HepG2 (cell line): ENCODE data around the gene DPY30. TPM values are rescaled to one million over a fixed set of nuclear protein-coding genes. Genes with fewer than 3 reads are reported as not detected.

Experiments
- ARID5B ChIP-seq: IDR thresholded peaks from 2 replicates; pipeline ENCODE4 v1.4.0; 2020; ENCODE audit warnings: mild to moderate bottlenecking, missing genetic modification reagents
- DDIT3 ChIP-seq: sonication (generic); formaldehyde crosslinking; IDR thresholded peaks from 2 replicates; pipeline ENCODE4 v1.4.0; 2020; ENCODE audit warnings: mild to moderate bottlenecking, missing genetic modification reagents
- GABPB1 ChIP-seq: IDR thresholded peaks from 2 replicates; pipeline ENCODE4 v1.6.1; 2016; ENCODE audit warnings: mild to moderate bottlenecking, missing genetic modification reagents, moderate library complexity, missing compliant biosample characterization
- GATAD2A ChIP-seq: IDR thresholded peaks from 2 replicates; pipeline ENCODE4 v1.6.1; 2016
- GZF1 ChIP-seq: sonication (generic); formaldehyde crosslinking; IDR thresholded peaks from 2 replicates; pipeline ENCODE4 v1.5.1; 2020; ENCODE audit warnings: mild to moderate bottlenecking, missing genetic modification reagents
- KLF6 ChIP-seq: IDR thresholded peaks from 2 replicates; pipeline ENCODE4 v1.8.0; 2016; ENCODE audit warnings: missing biosample characterization, missing genetic modification reagents
- LBX2 ChIP-seq: sonication (generic); formaldehyde crosslinking; IDR thresholded peaks from 2 replicates; pipeline ENCODE4 v1.5.0; 2020; ENCODE audit warnings: missing genetic modification reagents, mild to moderate bottlenecking, borderline replicate concordance
- MBNL3 ChIP-seq: fragments of 250-450 bp; sonication (Bioruptor Pico); conservative IDR thresholded peaks from 2 replicates; pipeline ENCODE4 v1.8.0; 2022; ENCODE audit warnings: mild to moderate bottlenecking, inconsistent platforms
- PITX1 ChIP-seq: sonication (generic); formaldehyde crosslinking; IDR thresholded peaks from 2 replicates; pipeline ENCODE4 v1.5.1; 2020; ENCODE audit warnings: mild to moderate bottlenecking, missing genetic modification reagents
- RAD51 ChIP-seq: fragments of 450-650 bp; IDR thresholded peaks from 2 replicates; pipeline ENCODE4 v1.6.1; 2016; ENCODE audit warnings: borderline replicate concordance
- SIX1 ChIP-seq: sonication (generic); formaldehyde crosslinking; IDR thresholded peaks from 2 replicates; pipeline ENCODE4 v1.4.0; 2020; ENCODE audit warnings: missing genetic modification reagents, borderline replicate concordance
- SNAPC2 ChIP-seq: sonication (generic); formaldehyde crosslinking; IDR thresholded peaks from 2 replicates; pipeline ENCODE4 v1.8.1; 2022; ENCODE audit warnings: mild to moderate bottlenecking, missing genetic modification reagents
- SOX5 ChIP-seq: IDR thresholded peaks from 2 replicates; pipeline ENCODE4 v1.6.1; 2016; ENCODE audit warnings: borderline replicate concordance
- SP2 ChIP-seq: sonication (generic); formaldehyde crosslinking; IDR thresholded peaks from 2 replicates; pipeline ENCODE4 v1.5.1; 2020; ENCODE audit warnings: mild to moderate bottlenecking, missing genetic modification reagents
- SSRP1 ChIP-seq: IDR thresholded peaks from 2 replicates; pipeline ENCODE4 v1.6.1; 2016; ENCODE audit warnings: control low read depth
- TGIF2 ChIP-seq: IDR thresholded peaks from 2 replicates; pipeline ENCODE4 v1.6.1; 2016; ENCODE audit warnings: control low read depth, missing compliant biosample characterization
- ZBTB20 ChIP-seq: sonication (generic); formaldehyde crosslinking; IDR thresholded peaks from 2 replicates; pipeline ENCODE4 v1.8.1; 2023; ENCODE audit warnings: missing genetic modification reagents, low read depth, mild to moderate bottlenecking, borderline replicate concordance
- ZBTB8A ChIP-seq: sonication (generic); formaldehyde crosslinking; IDR thresholded peaks from 2 replicates; pipeline ENCODE4 v1.4.0; 2020; ENCODE audit warnings: mild to moderate bottlenecking, low read depth, missing genetic modification reagents, borderline replicate concordance
- ZFP62 ChIP-seq: sonication (generic); formaldehyde crosslinking; IDR thresholded peaks from 2 replicates; pipeline ENCODE4 v1.4.0; 2020; ENCODE audit warnings: missing genetic modification reagents
- ZNF138 ChIP-seq: sonication (generic); formaldehyde crosslinking; IDR thresholded peaks from 2 replicates; pipeline ENCODE4 v1.5.0; 2020; ENCODE audit warnings: mild to moderate bottlenecking, low read depth, missing genetic modification reagents
- ZNF263 ChIP-seq: sonication (generic); formaldehyde crosslinking; IDR thresholded peaks from 2 replicates; pipeline ENCODE4 v1.4.0; 2020; ENCODE audit warnings: missing genetic modification reagents
- ZNF496 ChIP-seq: sonication (generic); formaldehyde crosslinking; IDR thresholded peaks from 2 replicates; pipeline ENCODE4 v1.8.1; 2023; ENCODE audit warnings: mild to moderate bottlenecking, moderate library complexity, missing genetic modification reagents; ENCODE audit not compliant: insufficient replicate concordance
- ZNF557 ChIP-seq: sonication (generic); formaldehyde crosslinking; IDR thresholded peaks from 2 replicates; pipeline ENCODE4 v1.4.0; 2020; ENCODE audit warnings: missing genetic modification reagents
- ZNF577 ChIP-seq: sonication (generic); formaldehyde crosslinking; IDR thresholded peaks from 2 replicates; pipeline ENCODE4 v1.4.0; 2020; ENCODE audit warnings: mild to moderate bottlenecking, low read depth, missing genetic modification reagents, borderline replicate concordance
- ZNF780A ChIP-seq: sonication (generic); formaldehyde crosslinking; IDR thresholded peaks from 2 replicates; pipeline ENCODE4 v1.8.0; 2022; ENCODE audit warnings: mild to moderate bottlenecking, missing genetic modification reagents, moderate library complexity
- ZNF790 ChIP-seq: sonication (generic); formaldehyde crosslinking; IDR thresholded peaks from 2 replicates; pipeline ENCODE4 v1.8.0; 2022; ENCODE audit warnings: missing genetic modification reagents, mild to moderate bottlenecking, borderline replicate concordance
- ZNF816 ChIP-seq: sonication (generic); formaldehyde crosslinking; IDR thresholded peaks from 2 replicates; pipeline ENCODE4 v1.8.0; 2022; ENCODE audit warnings: missing genetic modification reagents, mild to moderate bottlenecking, borderline replicate concordance
- ZSCAN29 ChIP-seq: sonication (generic); formaldehyde crosslinking; conservative IDR thresholded peaks from 2 replicates; pipeline ENCODE4 v1.4.0; 2020; ENCODE audit warnings: mild to moderate bottlenecking, missing genetic modification reagents
- polyA plus RNA-seq, 8 experiments: library from polyadenylated mRNA; depleted of rRNA in 3 of 8; stranded (reverse) in 7 of 8; unstranded in 1 of 8; fragments of >200 nt; fragmentation: Illumina TruSeq in 4 of 8; extraction: Trizol in 4 of 8; gene quantifications; 2 replicates each; pipeline versions ENCODE4 v1.2.1 to v1.2.3, GENCODE V29; 2011 to 2016; ENCODE audit warnings: low read depth in 4 of 8, missing spikeins in 1 of 8, mixed read lengths in 1 of 8; ENCODE audit not compliant: insufficient read depth in 1 of 8
- total RNA-seq, 5 experiments: library from RNA; depleted of rRNA; stranded (reverse); fragments of >200 nt; fragmentation: Illumina TruSeq; extraction: Trizol; gene quantifications; 2 replicates each; pipeline ENCODE4 v1.2.3, GENCODE V29; 2016; ENCODE audit warnings: low read depth in 1 of 5

DPY30 gene
- total and polyA plus RNA-seq, 2 of the 13 experiments (the other 11 are each of a cell fraction or from before 2014, with no cell fraction given): 98.1 to 118 TPM

GRCh38 chr2:32039447-32040219, at the start of gene DPY30 (continued):
- peak; percentile 80 for TF ChIP-seq GABPB1 (CRISPR knock-in tag)
- peak; percentile 56; the same call in 1 of the 2 replicates for TF ChIP-seq SOX5
- TF ChIP-seq GZF1 (CRISPR knock-in tag): peak; percentile 85
- TF ChIP-seq ZNF496 (CRISPR knock-in tag): no peak
- no peak for TF ChIP-seq ZBTB8A (CRISPR knock-in tag)
- no peak for TF ChIP-seq DDIT3
- TF ChIP-seq KLF6: peak; percentile 94
- TF ChIP-seq SIX1: no peak
- TF ChIP-seq ARID5B (CRISPR knock-in tag): peak; percentile 67
- peak; percentile 84 for TF ChIP-seq PITX1 (CRISPR knock-in tag)
- TF ChIP-seq ZNF780A (CRISPR knock-in tag): 0 out of 2 replicates have a peak, but pooled peaks have one; percentile 69
- TF ChIP-seq SNAPC2: no peak
- TF ChIP-seq LBX2 (CRISPR knock-in tag): 0 out of 2 replicates have a peak, but pooled peaks have one; percentile 64
- 0 out of 2 replicates have a peak, but pooled peaks have one; percentile 83 for TF ChIP-seq ZSCAN29 (CRISPR knock-in tag)
- TF ChIP-seq ZNF138: peak; percentile 40; the same call in 1 of the 2 replicates
- TF ChIP-seq ZNF790 (CRISPR knock-in tag): peak; percentile 71; the same call in 1 of the 2 replicates
- TF ChIP-seq GATAD2A (CRISPR knock-in tag): 0 out of 2 replicates have a peak, but pooled peaks have one; percentile 59
- no peak for TF ChIP-seq TGIF2 (CRISPR knock-in tag)
- no peak for TF ChIP-seq MBNL3
- TF ChIP-seq RAD51: no peak
- no peak for TF ChIP-seq ZNF577 (CRISPR knock-in tag)
- TF ChIP-seq ZNF557 (CRISPR knock-in tag): peak; percentile 87; the same call in 1 of the 2 replicates
- 0 out of 2 replicates have a peak, but pooled peaks have one; percentile 83 for TF ChIP-seq ZFP62
- peak; percentile 87; the same call in 1 of the 2 replicates for TF ChIP-seq ZBTB20 (CRISPR knock-in tag)
- TF ChIP-seq SP2 (CRISPR knock-in tag): no peak
- TF ChIP-seq ZNF816 (CRISPR knock-in tag): 0 out of 2 replicates have a peak, but pooled peaks have one; percentile 69
- peak; percentile 80 for TF ChIP-seq ZNF263
- TF ChIP-seq SSRP1 (CRISPR knock-in tag): no peak
